ENCODE data around the gene STK32C. TPM values are rescaled to one million over a fixed set of nuclear protein-coding genes. Genes with fewer than 3 reads are reported as not detected.
A peak's percentile ranks its signal among the peaks of the same experiment; 100 is the strongest.

The STK32C gene
- polyA plus RNA-seq, 2 of the 4 experiments (the other 2 are of a cell fraction) = 29.9 to 43.6 TPM

DNA sequence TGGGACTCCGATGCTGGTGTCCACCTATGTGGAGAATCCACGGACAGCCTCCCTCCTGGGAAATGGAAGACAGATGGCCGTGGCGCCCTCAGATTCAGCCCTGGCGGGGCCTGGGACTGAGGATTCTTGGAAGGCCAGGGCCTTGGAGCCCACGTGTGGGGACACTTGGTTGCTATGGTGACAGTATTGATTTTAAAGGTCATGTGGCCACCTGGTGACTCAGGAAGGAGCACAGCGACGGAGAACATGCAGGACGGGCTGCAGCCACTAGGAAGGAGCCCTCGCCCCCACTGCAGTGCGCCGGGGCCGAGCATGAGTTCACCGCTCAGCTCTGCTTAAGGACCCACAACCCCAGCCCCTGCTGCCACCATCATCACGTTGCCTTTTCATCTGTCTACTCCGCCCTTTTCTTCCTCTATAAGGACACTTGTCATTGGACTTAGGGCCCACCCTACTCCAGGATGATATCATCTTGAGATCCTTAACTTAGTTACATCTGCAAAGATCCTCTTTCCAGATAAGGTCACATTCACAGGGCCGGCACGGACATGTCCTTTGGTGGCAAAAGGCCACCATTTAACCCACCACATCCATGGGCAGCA is 3.7 kb upstream of the STK32C start:
- whole genome bisulfite sequencing (ENCODE audit: missing lambda C conversion rate) = 83% methylated on average over 18 of the region's 18 CpGs
- ATAC-seq (no peak), DNase-seq (ENCODE audit: low read depth in 1 of 2, low spot score in 1 of 2) (peak; percentile 29 to 61), FAIRE-seq (no peak)
- Histone ChIP-seq H3K9me3 (0 out of 3 replicates have a peak, but pooled peaks cover 8% of the 10 kb centered on the region), H3K27ac (peak overlapping the region in 1 of 2 experiments; percentile 23; a peak in 2 of 6 replicates), H3K4me1 (peaks cover 20% of the 10 kb centered on the region), H3K4me3 (no peak overlapping the region), H3K4me2 (no peak overlapping the region)
- ChIA-PET POLR2A (no interaction called here), CTCF (no interaction called here)
- TF ChIP-seq, protein P1, sequence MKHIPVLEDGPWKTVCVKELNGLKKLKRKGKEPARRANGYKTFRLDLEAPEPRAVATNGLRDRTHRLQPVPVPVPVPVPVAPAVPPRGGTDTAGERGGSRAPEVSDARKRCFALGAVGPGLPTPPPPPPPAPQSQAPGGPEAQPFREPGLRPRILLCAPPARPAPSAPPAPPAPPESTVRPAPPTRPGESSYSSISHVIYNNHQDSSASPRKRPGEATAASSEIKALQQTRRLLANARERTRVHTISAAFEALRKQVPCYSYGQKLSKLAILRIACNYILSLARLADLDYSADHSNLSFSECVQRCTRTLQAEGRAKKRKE (CRISPR knock-in tag; IDR thresholded peaks at IDR 0.05; ENCODE audit: low read depth) = no peak
- TF ChIP-seq FOSL2 (IDR thresholded peaks at IDR 0.05) = no peak
- peak; percentile 10; the same call in 1 of the 2 replicates for TF ChIP-seq FOSL2 (CRISPR knock-in tag; IDR thresholded peaks at IDR 0.05)
- TF ChIP-seq, protein P2, sequence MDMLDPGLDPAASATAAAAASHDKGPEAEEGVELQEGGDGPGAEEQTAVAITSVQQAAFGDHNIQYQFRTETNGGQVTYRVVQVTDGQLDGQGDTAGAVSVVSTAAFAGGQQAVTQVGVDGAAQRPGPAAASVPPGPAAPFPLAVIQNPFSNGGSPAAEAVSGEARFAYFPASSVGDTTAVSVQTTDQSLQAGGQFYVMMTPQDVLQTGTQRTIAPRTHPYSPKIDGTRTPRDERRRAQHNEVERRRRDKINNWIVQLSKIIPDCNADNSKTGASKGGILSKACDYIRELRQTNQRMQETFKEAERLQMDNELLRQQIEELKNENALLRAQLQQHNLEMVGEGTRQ (IDR thresholded peaks at IDR 0.05) = peak; percentile 83

DNA sequence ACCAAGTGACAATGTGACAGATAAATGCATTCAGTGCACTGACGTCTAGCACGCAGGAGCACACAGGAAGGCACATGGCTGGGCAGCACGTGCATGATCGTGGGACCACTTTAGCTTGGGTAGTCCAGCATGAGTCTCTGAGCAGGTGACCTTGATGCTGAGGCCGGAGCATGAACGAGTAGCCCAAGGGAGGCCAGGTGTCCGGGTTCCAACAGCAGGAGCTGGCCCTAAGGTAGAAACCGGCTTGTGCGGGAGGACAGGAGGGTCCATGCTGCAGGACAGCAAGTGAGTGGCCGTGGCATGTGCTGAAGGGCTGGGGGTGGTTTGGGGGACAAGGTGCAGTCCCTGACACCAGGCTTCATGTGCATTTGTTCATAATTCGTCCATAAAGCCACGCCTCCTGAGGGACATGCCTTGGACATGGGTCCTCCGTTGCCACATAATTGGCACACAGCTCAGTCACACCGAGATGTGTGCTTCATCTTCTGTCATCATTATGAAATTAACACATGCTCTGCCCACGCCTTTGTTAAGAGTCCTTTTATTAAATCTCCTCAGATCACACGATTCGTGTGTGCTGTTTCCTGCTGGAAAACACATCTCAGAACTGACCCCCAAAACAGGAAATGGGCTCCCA is 3.1 kb upstream of the STK32C start:
- FAIRE-seq = no peak
- DNase-seq (ENCODE audit: low read depth in 1 of 2, low spot score in 1 of 2) = no peak
- no peak for ATAC-seq
- Histone ChIP-seq H3K4me3 (no peak overlapping the region), H3K9me3 (0 out of 3 replicates have a peak, but pooled peaks cover 8% of the 10 kb centered on the region), H3K4me2 (no peak overlapping the region), H3K4me1 (peaks cover 21% of the 10 kb centered on the region), H3K27ac (peak overlapping the region in 1 of 2 experiments; percentile 23; a peak in 2 of 6 replicates)
- 90% methylated on average over 17 of the region's 17 CpGs for WGBS (ENCODE audit: missing lambda C conversion rate)
- TF ChIP-seq RAD21 (conservative IDR thresholded peaks at IDR 0.05 in 1 of 2, IDR thresholded peaks at IDR 0.05 in 1 of 2) (no peak), ZSCAN20 (CRISPR knock-in tag; IDR thresholded peaks at IDR 0.05) (no peak), POLR2AphosphoS2 (conservative IDR thresholded peaks at IDR 0.05; ENCODE audit: low read length) (no peak), FOSB (CRISPR knock-in tag; IDR thresholded peaks at IDR 0.05) (no peak), CEBPB (IDR thresholded peaks at IDR 0.05) (no peak), GATA3 (IDR thresholded peaks at IDR 0.05; ENCODE audit: borderline replicate concordance) (no peak), BHLHE40 (IDR thresholded peaks at IDR 0.05; ENCODE audit: low read depth, low read length) (no peak), HEYL (CRISPR knock-in tag; IDR thresholded peaks at IDR 0.05) (no peak), FOXS1 (CRISPR knock-in tag; IDR thresholded peaks at IDR 0.05) (no peak), CBX8 (IDR thresholded peaks at IDR 0.05) (no peak)
- TF ChIP-seq, protein P3, sequence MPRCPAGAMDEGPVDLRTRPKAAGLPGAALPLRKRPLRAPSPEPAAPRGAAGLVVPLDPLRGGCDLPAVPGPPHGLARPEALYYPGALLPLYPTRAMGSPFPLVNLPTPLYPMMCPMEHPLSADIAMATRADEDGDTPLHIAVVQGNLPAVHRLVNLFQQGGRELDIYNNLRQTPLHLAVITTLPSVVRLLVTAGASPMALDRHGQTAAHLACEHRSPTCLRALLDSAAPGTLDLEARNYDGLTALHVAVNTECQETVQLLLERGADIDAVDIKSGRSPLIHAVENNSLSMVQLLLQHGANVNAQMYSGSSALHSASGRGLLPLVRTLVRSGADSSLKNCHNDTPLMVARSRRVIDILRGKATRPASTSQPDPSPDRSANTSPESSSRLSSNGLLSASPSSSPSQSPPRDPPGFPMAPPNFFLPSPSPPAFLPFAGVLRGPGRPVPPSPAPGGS (IDR thresholded peaks at IDR 0.05) = no peak
- TF ChIP-seq, protein P4, sequence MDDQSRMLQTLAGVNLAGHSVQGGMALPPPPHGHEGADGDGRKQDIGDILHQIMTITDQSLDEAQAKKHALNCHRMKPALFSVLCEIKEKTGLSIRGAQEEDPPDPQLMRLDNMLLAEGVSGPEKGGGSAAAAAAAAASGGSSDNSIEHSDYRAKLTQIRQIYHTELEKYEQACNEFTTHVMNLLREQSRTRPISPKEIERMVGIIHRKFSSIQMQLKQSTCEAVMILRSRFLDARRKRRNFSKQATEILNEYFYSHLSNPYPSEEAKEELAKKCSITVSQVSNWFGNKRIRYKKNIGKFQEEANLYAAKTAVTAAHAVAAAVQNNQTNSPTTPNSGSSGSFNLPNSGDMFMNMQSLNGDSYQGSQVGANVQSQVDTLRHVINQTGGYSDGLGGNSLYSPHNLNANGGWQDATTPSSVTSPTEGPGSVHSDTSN (IDR thresholded peaks at IDR 0.05) = no peak
- TF ChIP-seq, protein P5, sequence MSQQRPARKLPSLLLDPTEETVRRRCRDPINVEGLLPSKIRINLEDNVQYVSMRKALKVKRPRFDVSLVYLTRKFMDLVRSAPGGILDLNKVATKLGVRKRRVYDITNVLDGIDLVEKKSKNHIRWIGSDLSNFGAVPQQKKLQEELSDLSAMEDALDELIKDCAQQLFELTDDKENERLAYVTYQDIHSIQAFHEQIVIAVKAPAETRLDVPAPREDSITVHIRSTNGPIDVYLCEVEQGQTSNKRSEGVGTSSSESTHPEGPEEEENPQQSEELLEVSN (IDR thresholded peaks at IDR 0.05; ENCODE audit: borderline replicate concordance, low read depth) = no peak
- POLR2A ChIA-PET = no interaction called here
- CTCF ChIA-PET = interaction anchor here (0.8 kb wide), 1 partner anchor 87 kb away, joined by 3 read pairs; no protein-coding TSS in a partner anchor

Measured in A549 (cell line).